GM12801 (cell line): Measurements from ENCODE around the gene NXPE2.

Experiments
- CTCF ChIP-seq: IDR thresholded peaks from one replicate; pipeline ENCODE4 v1.5.1; 2011; ENCODE audit warnings: control low read depth; ENCODE audit not compliant: insufficient read length; ENCODE audit errors: extremely low read depth

Gene NXPE2

DNA sequence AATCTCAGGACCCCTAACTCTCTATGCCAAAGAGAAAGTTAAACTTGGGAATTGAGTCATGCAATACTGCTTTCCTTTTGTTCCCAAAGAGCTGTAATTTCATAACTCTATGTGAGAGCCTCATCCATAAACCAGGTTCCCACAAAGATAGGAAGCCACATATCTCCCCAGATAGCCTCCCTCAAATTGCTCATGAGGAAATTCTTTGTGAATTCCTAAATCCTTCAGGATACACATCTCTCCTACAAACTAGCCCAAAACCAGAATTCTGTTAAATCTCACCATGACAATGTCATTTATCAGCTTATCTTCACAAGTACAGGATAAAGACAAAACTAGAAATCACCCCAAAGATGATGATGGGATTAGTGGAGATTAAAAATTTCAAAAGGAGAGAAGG lies 4.7 kb upstream of the NXPE2 start:
- no peak for TF ChIP-seq CTCF

DNA sequence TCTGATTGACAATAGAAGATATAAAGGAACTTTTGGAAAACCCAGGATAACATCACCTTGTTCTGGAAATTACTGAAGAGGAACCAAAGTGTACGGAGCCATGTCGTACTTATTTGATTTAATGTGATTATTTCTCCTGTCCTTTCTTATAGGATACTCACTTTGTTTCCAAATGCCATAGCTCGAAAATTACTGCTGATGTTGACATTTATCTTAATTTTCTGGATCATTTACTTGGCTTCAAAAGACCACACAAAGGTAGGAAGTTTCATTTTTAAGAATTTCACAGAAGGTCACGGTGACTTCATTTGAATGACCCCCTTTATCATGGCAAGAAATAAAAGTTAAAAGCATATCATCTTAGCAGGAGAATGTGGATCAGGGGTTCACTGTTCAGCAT lies 1.2 kb downstream of the NXPE2 start:
- TF ChIP-seq CTCF = no peak

DNA sequence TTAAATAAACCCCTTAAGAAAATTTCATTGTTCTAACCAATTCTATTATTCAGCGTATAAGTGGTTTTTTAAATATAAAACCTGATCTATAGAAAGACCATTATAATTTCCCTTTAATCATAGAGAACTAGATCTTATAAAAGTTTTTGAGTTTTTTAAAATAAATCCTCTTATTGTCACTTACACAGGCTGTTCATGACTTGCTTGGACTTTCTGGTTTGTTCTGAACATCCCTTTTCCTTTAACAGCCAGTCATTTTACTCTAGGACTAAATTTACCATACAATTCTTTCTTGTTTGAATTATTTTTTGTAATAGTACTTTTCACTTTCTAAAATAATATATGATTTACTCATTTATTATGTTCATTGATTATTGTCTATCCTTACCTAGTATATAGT lies 4.7 kb downstream of the NXPE2 start:
- TF ChIP-seq CTCF = no peak

GRCh38 chr11:114684636-114685035 lies 6.3 kb downstream of the NXPE2 start:
- TF ChIP-seq CTCF = no peak

- TF ChIP-seq CTCF = no peak
Measured at GRCh38 chr11:114685097-114685496, 6.8 kb downstream of the NXPE2 start.

DNA sequence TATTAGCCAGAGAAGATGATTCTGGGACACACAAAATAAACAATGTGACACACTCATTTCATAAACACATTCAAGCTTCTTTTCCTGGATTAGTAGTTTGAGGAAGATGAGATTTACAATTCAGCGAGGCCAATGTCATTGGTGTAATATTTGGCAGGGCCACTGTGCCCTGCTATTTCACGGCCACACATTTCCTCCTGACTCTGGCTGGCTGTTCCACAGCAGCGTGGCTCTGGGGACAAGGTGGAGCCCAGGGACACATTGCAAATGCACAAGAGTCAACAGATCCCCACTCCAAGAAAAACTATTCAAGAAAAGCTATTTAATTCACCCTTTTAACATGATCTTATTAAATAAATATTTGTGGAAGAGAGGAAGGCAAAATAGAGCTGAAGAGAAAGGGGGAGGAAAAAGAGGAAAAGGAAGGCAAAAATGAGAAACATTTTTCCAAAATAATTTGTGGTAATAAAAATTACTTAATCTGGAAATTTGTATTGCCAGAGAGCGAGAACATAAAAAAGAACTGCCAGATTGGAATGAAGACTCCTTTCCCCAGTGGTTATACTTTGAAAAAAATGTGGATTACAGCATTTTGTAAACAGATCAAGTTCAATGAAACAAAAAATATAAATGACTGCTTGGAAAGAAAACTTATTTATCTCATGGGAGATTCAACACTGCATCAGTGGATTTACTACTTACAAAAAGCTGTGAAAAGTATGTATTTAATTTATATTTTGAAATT lies 27.1 kb downstream of the NXPE2 start:
- no peak for TF ChIP-seq CTCF

DNA sequence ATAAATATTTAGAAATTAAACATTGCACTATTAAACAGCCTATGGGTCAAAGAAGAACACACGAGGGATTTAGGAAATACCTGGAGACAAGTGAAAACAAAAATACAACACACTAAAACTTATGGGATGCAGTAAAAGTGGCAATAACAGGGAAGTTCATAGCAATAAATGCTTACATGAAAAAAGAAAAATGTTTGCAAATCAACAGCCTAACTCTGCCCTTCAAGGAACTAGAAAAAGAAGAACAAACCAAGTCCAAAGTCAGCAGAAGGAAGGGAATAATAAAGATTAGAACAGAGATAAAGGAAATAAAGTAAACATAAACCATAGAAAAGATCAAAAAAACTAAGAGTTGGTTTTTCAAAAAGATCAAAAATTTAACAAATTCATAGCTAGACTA lies 31.6 kb downstream of the NXPE2 start:
- no peak for TF ChIP-seq CTCF

GRCh38 chr11:114713756-114714155 lies 35.4 kb downstream of the NXPE2 start:
- TF ChIP-seq CTCF = no peak
